GM21526 (cell line): ENCODE results near the gene NUP210L.
"Not testable (repeated sequence)": the region's sequence is repeated elsewhere in the genome, so short reads cannot be mapped to it uniquely, and the experiment has no call there.

Source experiments
- ATAC-seq: cut with Tn5 transposase; IDR thresholded peaks from one replicate; pipeline ENCODE4 v1.9.1; 2021; ENCODE audit warnings: moderate library complexity; ENCODE audit not compliant: unreplicated experiment, low FRiP score

The NUP210L gene

DNA sequence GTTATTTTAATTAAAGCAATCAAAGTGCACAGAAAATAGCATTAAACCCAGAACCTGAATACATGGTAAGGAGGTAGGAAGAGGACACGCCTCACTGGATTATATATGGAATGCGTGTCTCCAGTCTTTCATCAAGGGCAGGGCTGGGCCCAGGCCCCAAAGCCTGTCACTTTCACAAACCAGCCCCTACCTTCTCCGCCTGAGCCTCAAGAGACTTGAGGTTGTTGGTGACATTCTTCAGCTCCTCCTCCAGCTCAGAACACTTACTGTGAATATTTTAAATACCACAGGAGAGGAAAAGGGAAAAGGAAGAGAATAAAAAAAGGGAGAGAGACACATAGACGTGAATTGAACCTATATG is 16.3 kb upstream of the NUP210L start:
- ATAC-seq: no peak

DNA sequence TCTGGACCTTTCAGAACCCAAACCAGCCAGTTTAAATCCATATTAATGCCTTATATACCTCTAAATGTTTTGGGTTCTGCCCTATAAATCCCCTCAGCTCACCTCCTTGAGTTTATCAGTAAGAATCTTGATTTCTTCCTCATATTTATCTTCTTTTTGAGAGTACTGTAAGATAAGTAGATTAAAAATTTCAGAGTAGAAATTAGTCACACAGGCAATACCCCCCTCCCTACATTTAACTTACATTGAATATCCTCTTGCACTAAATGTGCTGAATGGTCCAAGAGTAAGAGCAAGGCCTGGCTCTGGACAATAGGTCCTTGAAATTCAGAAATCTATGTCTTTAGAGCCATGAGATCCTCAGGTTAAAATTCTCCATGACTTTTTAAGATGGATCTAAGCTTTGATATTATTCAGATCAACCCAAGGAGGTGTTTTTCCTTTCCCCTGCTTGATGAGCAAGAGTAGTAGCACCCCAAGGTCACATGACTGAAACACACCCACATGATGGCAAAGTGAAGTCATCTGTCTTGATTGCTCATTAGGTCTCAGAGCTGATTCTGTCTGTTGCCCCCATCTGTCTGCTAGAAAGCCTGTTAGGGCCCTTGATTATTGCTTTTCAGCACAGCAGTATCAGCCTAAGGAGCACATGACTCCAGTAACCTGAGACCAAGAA is 15.8 kb upstream of the NUP210L start:
- no peak for ATAC-seq

DNA sequence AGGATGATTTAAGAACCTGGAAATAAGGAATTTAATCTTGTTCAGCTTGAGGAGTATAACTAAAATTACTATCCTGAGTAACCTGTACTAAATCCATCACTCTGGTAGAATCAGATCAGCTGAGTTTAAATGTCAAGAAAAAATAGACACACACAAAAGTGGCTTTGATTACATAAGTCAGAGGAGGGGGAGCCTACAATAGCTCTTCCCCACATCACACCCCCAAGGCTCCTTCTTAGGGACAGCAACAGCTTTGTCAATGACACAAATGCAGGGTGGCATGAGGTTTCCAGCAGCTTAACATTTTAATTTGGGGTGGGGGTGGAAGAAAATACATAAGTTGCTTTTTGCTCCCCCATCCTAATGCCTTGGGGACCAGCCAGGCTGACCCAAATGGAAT is 12.6 kb upstream of the NUP210L start:
- ATAC-seq: no peak

DNA sequence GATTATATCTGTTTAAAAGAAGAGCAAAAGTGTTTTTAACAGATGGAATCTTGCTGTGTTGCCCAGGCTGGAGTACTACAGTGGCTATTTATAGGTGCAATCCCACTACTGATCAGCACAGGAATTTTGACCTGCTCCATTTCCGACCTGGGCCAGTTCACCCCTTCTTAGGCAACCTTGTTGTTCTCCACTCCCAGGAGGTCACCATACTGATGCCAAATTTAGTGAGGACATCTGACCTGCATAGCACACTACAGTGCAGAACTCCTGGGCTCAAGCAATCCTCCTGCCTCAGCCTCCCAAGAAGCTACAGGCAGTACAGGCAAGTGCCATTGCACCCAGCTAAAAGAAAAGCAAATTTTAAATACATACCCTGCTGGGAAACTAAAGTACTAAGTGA is 11.3 kb upstream of the NUP210L start:
- ATAC-seq: no peak

DNA sequence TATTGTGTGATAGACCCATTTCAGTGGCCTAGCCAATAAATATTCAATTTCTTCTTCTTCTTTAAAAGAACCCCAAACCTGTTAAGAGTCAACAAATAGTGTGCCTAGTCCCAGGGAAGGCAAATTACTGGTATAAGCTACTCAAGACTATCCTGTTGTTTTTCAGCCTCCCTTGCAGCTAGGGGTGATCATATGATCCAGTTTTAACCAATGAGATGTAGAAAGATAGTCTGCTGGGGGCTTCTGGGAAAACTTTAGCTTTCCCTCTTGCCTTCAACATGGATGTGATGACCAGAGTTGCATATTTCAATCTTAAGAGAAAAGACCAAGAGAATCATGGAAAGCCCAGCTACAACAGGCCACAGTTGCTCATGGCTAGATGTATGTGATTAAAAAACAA is 4.7 kb upstream of the NUP210L start:
- ATAC-seq: no peak

DNA sequence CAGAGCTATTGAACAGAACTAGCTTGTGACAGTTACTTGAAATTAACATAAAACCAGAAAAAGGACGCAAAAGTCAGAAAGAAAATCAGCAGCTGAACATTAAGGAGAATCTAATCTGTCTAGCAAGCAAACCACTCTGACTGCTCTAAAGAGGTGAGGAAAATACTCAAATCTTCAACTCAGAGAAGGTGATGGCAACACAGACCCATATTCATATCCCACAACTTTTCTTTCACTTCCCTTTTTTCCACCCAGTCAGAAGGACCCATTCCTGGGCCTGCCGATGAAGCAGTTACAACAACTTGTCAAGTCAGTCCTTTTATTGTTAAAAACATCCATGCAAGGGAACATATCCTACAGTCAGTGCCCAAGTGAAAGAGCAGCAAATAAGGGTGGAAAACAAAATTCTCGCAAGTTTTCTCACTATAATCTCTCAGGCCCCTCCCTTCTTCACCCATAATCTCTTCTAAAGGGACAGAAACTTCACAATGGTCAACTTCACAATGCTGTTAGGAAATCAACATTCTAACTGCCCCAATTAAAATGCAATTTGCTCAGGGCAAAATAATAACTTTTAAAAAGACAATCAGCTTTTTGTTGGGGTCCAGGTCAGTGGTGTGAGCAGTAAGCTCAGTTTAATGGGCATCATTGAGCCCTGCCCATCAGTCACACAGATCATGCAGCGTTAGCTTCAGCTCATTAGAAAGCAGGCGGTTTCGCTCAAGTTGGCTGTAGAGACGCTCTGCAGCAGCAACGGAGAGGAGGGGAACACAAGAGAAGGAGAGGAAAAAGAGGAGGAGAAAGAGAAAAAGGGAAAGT is 3.6 kb upstream of the NUP210L start:
- ATAC-seq: no peak

DNA sequence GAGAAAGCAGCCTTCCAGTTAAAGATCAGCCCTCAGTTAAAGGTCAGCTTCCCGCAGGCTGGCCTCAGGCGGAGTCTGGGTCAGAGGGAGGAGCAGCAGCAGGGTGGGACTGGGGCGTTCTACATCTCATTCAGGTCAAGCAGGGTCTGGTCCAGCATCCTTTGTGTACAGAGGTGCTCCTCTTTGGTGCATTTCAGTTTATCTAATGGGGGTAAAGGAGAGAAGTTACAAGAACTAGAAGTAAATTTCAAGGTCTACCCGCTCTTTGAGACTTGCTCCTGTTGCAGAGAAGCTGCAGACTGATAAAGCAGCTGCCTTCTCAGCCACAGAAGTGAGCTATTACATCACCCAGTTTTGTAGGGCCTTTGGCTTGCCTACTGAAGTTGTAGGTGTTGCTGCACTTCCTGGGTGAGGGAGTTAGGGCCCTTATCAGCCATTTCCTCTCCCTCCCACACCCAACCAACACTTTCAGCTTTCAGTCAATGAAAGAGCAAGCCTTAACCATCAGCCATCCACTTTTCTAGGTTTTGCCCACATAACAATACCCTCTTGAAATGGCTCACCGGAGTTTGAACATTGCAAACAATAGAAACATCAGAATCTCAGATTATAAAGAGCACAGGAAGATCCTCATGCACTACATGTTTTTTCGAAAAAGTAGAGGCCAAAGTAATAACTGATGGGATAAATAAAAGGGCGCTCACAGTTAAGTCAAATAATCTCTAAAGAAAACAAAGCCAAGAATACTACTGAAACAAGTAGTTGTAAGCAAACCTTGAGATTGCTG is 2.8 kb upstream of the NUP210L start:
- ATAC-seq: no peak

DNA sequence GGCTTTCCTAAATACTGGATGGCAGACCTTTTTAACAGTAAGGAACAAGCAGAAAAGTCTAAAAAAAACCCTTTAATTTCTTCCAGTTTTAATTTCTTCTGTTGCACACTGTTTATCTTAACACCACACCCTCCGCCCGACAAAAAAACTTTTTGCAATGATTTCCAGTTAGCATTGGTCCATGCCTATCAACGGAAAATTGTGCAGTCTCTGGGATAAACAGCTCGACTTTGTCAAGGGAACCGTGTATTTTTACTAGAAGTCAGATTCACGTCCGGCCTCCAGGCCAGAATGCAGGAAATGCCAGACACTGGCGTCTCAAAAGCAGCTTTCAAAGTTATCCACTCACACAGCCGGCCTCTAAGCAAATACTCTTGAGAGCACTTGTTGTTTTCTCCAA is 378 bp upstream of the NUP210L start:
- ATAC-seq: no peak

DNA sequence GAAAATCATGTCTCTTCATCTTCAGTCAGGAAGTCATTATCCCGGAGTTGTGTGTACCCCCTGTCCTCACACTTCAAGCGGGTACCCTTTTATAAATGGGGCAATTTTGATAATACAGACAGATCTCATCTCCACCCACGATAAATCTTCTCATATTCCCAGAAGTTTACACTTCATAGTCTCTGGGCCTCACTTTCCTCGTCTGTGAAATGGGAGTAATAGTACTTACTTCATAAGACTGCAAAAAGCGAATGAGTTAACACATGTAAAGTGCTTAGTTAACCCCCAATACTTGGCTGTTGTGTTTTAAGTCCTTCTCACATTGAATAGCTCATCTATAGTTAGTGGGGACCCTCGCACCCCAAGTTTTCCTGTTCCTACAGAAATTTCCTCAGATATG is 820 bp downstream of the NUP210L start:
- ATAC-seq: no peak

DNA sequence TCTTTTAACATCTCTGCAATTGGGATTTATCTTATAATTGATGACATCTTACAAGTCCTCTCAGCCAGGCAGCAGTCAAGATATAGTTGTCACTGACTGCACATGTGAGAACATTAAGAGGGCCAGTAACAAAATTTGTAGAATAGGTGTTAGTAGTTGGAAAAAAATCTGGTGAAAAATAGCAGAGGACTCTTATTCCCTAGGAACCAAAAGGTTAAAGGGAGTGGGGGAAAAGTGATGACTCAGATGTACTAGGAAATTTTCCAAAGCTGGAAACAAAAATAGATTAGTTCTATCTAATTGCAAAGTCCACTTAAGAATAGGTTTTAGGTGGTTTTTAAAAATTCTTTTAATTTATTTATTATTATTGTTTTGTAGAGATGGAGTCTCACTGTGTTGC is 3.6 kb downstream of the NUP210L start:
- ATAC-seq: no peak

DNA sequence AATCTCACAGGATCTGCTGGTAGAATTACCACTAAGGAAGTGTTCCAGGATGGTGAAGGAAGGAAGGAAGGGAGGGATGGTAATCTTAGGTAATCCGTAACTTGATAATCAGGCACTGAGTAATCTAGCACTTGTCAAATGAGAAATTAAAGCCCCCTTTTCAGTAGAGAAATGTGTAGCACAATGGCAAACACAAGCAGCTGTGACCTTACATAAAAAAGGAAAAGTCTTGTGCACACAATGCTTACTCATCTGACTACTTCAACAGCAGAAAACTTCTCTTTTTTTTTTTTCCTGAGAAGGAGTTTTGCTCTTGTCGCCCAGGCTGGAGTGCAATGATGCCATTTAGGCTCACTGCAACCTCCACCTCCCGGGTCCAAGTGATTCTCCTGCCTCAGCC is 6.1 kb downstream of the NUP210L start:
- ATAC-seq: no peak

DNA sequence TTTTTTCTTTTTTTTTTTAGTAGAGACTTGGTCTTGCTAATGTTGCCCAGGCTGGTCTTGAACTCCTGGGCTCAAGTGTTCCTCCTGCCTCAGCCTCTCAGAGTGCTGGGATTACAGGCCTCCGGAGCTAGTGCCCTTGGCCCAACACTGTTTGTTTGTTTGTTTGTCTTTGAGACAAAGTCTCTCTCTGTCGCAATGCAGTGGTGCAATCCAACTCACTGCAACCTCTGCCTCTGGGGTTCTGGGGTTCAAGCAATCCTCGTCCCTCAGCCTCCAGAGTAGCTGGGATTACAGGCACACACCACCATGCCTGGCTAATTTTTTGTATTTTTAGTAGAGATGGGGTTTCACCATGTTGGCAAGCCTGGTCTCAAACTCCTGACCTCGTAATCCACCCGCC is 7.4 kb downstream of the NUP210L start:
- ATAC-seq: not testable (repeated sequence)

DNA sequence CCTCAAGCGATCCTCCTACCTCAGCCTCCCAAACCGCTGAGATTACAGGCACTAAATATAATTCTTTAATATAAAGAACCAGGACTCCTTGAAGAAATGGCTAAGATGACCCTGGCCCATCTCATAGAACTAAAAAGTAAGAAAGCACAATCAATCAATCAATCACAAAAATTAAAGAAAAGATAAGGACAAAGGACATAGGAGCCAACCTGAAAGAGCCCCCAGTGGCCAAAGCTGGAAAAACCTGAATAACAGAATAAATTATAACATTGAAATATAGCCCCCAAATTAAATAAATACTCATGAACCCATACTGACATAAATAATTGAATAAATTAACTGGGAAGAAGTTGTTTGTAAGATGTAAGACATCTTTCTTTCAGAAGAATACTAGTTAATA is 8.9 kb downstream of the NUP210L start:
- no peak for ATAC-seq

DNA sequence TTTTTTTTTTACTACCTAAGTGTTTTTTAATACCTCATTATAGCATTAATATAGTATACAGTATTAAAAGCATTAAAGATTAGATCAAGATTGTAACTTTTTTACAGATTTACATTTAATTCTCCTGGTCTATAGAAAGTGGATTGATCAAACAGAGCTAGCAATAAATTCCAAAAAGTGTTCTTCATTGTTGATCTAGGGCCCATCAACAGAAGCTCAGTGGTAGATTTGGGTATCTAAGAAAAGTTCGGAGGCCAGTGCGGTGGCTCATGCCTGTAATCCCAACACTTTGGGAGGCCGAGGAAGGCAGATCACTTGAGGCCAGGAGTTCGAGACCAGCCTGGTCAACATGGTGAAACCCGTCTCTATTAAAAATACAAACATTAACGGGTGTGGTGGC is 12.5 kb downstream of the NUP210L start:
- no peak for ATAC-seq

DNA sequence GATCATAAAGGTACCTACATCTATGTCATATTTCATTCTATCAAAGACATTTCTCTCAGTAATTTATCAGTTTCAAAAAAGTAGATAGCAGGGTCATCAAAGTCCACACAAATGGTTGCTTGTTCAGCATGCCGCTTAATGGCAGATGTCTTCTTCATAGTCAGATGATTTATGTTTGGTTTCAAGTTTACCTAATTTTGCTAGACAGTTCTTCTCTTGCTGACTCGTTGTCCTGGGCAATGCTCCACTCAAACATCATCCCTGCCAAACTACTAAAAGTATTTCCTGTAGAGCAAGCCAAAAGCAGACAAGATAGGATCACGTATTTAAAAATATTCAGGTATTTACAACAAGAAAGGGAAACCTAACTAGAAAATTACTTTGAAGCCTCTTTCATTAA is 13.6 kb downstream of the NUP210L start:
- ATAC-seq: no peak

DNA sequence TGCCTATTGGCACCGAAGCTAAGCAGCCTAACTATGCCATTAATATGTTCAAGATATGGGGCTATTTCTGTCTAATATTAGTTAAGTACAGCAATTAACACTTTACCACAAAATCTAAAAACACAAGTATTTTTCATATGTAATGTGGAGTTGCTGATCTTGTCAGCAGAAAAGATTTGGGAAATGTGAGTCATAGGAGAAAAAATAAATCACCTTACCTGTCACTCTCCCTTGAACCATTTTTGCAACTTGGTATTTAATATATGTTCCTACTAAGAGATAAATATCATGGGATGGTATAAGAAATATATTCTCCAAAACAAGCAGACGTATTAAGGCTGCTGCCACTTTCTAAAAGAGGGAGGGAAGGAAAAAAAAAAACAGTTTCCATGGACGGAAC is 17.0 kb downstream of the NUP210L start:
- ATAC-seq: no peak

DNA sequence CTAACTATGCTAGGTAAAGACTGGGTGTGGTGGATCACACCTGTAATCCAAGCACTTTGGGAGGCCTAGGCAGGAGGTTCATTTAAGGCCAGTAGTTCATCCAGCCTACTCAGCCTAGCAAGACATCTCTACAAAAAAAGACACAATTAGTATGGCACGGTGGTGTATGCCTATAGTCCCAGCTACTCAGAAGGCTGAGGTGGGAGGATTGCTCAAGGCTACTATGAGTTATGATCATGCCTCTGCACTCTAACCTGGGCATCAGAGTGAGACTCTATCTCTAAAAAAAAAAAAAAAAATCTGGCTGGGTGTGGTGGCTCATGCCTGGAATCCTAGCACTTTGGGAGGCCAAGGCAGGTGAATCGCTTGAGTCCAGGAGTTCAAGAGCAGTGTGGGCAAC is 21.6 kb downstream of the NUP210L start:
- ATAC-seq: no peak

DNA sequence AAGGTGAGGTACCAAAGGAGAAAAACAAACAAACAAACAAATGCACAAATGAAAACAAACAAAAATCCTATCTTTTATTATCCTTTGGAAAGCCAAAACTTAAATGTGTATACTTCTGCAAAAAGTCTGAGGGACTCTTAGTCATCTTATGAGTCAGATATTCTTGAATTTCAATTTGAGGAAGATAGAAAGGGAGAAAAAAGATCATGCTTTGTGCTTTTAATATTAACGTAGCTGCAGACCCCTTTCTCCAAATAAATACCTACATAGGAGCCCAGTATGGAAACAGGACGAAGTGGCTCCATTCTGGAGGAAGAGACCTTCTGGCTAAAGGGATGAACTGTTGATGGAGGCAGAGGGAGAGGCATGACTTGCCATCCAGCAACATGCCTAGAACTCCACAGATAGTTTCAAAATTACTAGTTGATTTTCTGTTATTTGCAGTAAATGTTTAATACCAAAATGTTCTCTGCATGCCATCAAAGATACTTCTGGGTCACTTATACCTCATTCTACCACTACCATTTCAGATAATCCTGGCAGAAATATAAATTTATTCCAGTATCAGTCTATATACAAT is 25.4 kb downstream of the NUP210L start:
- no peak for ATAC-seq

DNA sequence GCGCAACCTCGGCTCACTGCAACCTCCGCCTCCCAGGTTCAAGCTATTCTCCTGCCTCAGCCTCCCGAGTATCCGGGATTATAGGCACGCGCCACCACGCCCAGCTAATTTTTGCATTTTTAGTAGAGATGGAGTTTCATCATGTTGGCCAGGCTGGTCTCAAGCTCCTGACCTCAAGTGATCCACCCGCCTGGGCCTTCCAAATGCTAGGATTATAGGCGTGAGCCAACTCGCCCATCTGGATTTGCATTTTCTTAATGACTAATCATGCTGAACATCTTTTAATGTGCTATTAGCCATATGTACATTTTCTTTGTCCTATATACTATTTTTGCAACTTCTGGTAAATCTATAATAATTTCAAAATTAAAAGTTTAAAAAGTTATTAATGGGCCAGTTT is 31.7 kb downstream of the NUP210L start:
- ATAC-seq: not testable (repeated sequence)

DNA sequence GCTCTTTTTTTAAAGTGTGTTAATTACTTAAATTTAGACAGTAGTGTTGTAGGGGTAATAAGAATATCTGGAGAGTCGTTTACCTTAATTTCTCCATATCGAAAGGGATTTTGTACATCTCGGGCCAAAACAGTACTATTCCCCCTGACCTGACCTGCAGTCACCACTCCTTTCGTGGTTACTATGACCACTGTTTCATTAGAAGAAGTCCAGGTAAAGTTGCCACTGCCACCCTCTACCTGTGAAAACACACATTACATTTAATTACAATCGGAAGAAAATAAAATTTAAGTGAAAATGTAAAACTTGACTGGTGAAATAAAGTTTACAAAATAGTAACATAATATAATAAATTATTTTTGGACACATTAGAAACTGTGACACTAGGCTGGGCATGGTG is 37.2 kb downstream of the NUP210L start:
- no peak for ATAC-seq

DNA sequence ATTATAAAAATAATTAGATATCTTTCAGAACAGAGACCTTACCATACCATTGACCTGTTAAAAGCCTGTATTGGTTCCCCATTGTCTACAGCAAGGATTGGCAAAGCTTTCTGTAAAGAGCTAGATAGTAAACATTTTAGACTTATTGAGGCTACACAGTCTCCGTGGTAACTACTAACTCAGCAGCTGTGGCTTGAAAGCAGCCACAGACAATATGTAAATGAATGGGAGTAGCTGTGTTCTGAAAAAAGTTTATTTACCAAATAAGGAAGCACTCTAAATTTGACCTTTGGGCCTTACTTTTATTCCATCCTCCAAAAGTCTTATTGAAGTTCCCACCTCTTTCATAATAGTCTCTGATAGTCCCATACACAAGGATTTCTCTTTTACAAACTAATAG is 39.7 kb downstream of the NUP210L start:
- no peak for ATAC-seq
